NCI-H2081 treated with DMSO at 0.1 percent for 48 hours (cell line): ENCODE results near the gene NKX1-1.

Experiments used
- DNase-seq: peaks from one replicate; lab custom pipeline; 2025; lab: John Stamatoyannopoulos, UW

NKX1-1 gene

GRCh38 chr4:1416948-1417260, 10.7 kb upstream of the NKX1-1 start:
- no peak for DNase-seq

- DNase-seq, result no peak
Observed at GRCh38 chr4:1416051-1416947, 10.1 kb upstream of the NKX1-1 start.

GRCh38 chr4:1415681-1415981, 9.4 kb upstream of the NKX1-1 start:
- no peak for DNase-seq

GRCh38 chr4:1414831-1415680, 8.8 kb upstream of the NKX1-1 start:
- DNase-seq, result no peak

GRCh38 chr4:1413687-1414479, 7.6 kb upstream of the NKX1-1 start:
- DNase-seq, result no peak

- no peak for DNase-seq
Observed at GRCh38 chr4:1413204-1413663, 7.0 kb upstream of the NKX1-1 start.

- DNase-seq, result no peak
Observed at GRCh38 chr4:1412376-1413203, 6.3 kb upstream of the NKX1-1 start.

GRCh38 chr4:1411436-1412375, 5.5 kb upstream of the NKX1-1 start:
- DNase-seq, result no peak

- no peak for DNase-seq
Observed at GRCh38 chr4:1410491-1411325, 4.5 kb upstream of the NKX1-1 start.

- no peak for DNase-seq
Observed at GRCh38 chr4:1409491-1410425, 3.5 kb upstream of the NKX1-1 start.

GRCh38 chr4:1409079-1409478, 2.8 kb upstream of the NKX1-1 start:
- no peak for DNase-seq

- no peak for DNase-seq
Observed at GRCh38 chr4:1408418-1408817, 2.2 kb upstream of the NKX1-1 start.

- no peak for DNase-seq
Observed at GRCh38 chr4:1407657-1408333, 1.6 kb upstream of the NKX1-1 start.

- DNase-seq, result no peak
Observed at GRCh38 chr4:1406981-1407656, 877 bp upstream of the NKX1-1 start.

- no peak for DNase-seq
Observed at GRCh38 chr4:1405636-1406393, 427 bp downstream of the NKX1-1 start.

- DNase-seq, result no peak
Observed at GRCh38 chr4:1405254-1405635, 997 bp downstream of the NKX1-1 start.
